ENCODE data around the gene FEM1A.
"Not testable (repeated sequence)": the region's sequence is repeated elsewhere in the genome, so short reads cannot be mapped to it uniquely, and the experiment has no call there.

The FEM1A gene, protein sequence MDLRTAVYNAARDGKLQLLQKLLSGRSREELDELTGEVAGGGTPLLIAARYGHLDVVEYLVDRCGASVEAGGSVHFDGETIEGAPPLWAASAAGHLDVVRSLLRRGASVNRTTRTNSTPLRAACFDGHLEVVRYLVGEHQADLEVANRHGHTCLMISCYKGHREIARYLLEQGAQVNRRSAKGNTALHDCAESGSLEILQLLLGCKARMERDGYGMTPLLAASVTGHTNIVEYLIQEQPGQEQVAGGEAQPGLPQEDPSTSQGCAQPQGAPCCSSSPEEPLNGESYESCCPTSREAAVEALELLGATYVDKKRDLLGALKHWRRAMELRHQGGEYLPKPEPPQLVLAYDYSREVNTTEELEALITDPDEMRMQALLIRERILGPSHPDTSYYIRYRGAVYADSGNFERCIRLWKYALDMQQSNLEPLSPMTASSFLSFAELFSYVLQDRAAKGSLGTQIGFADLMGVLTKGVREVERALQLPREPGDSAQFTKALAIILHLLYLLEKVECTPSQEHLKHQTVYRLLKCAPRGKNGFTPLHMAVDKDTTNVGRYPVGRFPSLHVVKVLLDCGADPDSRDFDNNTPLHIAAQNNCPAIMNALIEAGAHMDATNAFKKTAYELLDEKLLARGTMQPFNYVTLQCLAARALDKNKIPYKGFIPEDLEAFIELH

DNA sequence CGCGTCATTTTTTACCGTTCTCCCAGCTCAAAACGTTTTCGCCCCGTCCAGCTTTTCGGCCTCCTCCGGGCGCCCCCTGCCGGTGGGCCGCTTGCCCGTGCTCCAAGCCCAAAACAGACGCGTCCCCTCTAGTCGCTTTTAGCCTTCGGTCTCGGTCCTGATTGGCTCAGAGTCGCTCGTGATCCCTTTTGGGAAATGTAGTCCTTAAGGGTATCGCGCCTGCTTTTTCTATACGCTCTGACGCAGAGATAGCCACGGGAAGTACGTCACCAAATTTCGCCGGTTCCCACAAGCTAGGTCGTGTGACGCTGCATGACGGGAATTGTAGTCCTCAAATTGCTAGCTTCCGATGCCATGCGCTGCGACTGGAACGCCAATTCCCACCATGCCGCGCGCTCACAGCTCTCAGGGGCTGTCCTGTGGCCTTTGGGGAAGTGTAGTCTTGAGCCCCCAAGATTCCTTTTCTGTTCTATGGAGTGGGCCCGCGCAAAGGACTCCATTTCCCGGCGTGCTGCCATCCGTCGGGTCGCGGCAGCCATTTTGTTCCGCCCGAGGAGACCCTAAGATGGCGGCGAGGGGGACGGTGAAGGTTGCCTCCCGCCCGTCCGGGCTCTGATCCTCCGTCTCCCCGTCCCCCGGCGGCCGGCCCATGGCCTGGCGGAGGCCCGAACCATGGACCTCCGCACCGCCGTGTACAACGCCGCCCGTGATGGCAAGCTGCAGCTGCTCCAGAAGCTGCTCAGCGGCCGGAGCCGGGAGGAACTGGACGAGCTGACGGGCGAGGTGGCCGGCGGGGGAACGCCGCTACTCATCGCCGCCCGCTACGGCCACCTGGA, at the start of gene FEM1A:
FEM1A (plus strand) TSS at position 552 of the 836 bp plus-strand sequence; CDS start at position 673, 121 bp downstream.
- peak; percentile 100 for DNase-seq

DNA sequence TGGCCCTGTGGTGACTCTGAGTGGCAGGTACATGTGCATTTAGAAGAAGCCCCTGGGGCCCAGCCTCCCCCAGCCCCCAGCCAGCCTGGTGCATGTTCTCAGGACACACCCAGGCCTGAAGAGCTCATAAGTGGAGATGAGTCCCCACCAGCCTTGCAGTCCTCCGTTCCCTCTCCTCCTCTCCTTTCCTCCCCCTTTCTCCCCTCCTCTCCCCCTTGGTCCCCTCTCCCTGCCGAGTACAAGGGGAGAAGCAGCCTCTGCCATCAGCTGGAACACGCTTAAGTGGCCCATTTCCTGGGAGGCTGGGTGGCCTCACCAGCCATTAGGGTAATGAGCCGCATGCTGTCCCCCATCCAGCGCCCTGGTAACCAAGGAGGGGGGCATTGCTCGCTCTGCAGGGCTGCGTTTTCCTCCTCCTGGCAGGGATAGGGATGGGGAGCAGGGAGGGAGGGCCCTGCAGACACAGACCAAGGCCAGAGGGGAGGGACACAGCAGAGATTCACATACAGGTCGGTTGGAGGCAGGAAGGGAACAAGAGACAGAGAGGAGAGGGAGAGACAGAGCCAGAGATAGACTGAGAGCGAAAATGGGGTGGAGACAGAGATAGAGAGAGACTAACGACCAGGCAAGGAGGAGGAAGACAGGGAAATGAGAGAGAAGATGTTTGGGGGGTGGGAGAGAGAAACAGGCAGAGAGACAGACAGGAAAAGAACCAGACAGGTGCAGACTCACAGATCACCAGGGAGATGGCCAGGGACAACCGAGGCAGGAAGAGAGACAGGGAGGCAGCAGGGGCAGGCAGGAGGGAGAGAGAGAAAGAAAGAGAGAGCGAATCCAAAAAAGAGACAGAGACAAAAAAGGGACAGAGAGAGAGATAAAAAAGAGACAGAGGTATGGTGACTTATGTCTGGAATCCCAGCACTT, 48.5 kb upstream of the FEM1A start:
- no peak for DNase-seq

DNA sequence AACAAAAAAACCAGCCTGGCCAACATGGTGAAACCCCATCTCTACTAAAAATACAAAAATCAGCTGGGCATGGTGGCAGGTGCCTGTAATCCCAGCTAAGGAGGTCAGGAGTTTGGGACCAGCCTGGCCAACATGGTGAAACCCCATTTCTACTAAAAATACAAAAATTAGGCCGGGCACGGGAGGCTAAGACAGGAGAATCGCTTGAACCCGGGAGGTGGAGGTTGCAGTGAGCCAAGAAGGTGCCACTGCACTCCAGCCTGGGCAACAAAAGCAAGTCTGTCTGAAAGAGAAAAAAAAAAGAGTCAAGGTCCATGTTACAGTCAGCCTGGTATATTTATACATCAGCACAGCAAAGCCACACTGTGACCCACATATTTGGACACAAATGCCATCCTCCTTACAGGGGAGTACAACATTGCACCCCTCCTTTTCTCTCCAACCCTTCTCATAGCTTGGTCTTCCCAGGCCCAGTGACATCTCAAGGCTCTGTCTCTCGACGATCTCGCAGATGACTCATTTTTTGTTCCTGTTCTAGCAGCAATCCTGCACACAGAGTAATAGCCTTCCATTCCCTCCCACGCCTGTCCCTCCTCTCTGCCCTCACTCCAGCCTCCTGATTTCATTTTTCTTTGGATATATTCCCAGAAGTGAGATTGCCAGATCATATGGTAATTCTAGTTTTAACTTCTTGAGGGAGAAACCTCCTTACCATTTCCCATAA, 46.9 kb upstream of the FEM1A start:
- DNase-seq = no peak

DNA sequence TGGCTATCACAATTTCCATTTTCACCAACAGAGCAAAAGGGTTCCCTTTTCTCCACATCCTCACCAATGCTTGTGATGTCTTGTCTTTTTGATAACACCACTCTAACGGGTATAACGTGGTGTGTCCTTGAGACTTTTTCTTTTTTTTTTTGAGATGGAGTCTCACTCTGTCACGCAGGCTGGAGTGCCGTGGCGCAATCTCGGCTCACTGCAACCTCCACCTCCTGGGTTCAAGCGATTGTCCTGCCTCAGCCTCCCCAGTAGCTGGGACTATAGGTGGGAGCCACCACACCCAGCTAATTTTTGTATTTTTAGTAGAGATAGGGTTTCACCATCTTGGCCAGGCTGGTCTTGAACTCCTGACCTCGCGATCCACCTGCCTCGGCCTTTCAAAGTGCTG, 46.4 kb upstream of the FEM1A start:
- DNase-seq = not testable (repeated sequence)

DNA sequence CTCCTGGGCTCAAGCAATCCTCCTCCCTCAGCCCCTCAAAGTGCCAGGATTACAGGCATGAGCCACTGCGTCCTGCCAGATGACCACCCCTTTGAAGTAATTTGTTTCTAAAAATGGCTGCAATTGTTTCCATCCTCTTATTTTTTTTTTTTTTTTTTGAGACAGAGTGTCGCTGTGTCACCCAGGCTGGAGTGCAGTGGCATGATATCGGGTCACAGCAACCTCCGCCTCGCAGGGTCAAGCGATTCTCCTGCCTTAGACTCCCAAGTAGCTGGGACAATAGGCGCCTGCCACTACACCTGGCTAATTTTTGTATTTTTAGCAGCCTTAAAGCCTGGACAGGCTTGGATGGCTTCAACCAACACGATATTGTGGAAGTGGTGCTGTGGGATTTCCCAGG, 45.5 kb upstream of the FEM1A start:
- no peak for DNase-seq

DNA sequence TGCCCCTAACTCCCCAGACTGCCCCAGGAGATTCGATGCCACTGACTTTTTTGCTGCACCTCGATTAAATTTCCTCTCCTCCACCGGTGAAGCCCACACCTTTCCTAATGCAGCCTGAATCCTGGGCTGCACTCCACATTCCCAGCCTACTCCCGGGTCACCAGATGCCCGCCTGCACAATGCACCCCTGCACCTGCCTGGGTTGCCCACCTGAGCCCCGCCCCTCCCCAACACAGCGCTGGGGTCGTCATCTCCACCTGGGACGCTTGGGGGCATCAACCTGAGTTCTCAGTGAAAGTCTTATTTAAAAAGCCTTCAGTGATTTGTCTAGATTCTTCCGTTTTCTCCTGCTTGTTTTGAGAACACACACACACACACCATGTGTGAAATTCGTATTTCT, 43.3 kb upstream of the FEM1A start:
- no peak for DNase-seq

DNA sequence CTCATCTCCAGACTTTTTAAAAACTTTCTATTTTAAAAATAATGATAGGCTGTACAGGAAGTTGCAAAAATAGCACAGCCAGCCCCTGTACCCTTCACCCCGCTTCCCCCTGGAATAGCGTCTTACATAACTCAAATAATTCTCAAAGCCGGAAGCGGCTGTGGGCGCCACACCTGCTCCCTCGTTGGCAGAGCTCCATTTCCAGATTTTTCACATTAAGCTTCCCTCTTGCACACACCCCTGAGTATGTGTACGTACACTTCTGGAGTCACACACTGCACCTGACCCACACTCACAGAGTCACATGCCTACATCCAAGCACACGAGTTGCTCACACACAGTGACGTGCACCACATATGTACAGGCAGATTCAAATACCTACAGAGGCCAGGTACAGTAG, 42.9 kb upstream of the FEM1A start:
- no peak for DNase-seq

DNA sequence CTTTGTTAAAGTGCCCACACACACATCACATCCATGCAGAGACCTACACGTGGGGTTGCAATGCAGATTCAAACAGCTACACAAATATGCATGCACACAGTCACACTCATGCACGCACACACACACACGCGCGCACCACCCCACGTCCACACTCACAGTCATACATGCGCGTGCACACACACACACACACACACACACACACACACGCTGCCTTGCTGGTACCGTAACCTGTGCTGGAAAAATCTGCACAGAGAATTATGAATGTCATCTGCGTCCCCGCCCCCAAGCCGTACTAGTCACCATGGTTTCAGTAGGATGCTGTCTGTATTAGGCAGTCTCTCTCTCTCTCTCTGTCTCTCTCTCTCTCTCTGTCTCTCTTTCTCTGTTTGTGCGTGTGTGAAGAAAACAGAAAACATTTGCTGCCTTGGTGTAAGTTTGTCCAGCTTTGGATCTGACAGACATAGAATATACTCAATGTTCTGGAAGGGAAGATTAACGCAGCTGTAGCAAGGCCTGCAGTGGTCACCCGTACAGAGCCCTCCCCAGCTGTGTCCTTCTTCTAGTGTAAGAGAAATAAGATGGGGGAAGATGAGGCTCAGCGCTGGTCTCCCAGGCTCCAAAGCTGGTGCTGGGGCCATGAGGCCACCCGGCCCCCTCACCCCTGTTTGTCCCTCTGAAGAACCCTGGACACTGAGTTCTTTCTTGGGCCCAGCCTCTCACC, 41.5 kb upstream of the FEM1A start:
- DNase-seq = no peak

DNA sequence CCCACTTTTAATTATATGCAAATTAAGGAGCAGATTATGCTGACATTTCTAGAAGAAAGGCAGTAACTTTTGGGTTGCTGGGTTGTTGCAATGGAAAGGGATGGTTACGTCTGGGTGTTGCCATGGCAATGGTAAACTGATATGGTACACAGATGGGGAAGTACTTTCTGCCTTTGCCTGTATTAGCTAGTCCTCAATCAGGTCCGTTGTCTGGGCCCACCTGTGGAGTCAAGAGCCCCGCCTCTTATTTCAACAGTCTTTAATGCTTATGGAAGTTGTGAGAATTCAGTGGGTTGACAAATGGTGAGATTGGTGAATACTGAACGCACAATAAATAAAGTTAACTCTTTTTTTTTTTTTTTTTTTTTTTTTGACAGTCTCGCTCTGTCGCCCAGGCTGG, 37.3 kb upstream of the FEM1A start:
- DNase-seq = no peak

DNA sequence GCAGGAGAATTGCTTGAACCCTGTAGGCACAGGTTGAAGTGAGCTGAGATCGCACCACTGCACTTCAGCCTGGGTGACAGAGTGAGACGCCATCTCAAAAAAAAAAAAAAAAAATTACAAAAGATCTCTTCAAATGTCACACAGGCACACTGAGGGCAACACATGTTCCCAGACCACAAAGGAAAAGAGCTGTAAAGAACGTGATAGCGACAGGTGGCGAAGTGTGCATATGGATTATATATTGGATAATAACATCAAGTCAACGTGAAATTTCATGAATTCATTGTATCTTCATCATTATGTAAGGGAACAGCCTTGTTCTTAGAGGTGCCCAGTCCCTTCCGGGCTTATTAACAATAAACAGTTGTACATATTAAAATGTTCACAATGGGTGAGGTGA, 36.1 kb upstream of the FEM1A start:
- no peak for DNase-seq

DNA sequence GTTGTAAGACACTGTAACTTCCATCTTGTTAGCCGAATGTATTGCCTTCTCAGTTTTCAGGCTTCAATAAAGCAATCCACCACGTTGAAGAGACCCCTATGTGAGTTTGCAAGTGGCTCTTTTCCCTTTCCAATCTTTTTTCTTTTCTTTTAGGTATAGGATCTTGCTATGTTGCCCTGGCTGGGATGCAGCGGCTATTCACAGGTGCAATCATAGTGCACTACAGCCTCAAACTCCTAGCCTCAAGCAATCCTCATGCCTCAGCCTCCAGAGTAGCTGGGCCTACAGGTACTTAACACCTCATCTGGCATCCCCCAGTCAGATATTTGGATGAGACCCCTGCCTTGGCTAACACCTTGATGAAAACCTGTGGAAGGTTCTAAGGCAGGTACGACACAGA, 33.5 kb upstream of the FEM1A start:
- DNase-seq = no peak

DNA sequence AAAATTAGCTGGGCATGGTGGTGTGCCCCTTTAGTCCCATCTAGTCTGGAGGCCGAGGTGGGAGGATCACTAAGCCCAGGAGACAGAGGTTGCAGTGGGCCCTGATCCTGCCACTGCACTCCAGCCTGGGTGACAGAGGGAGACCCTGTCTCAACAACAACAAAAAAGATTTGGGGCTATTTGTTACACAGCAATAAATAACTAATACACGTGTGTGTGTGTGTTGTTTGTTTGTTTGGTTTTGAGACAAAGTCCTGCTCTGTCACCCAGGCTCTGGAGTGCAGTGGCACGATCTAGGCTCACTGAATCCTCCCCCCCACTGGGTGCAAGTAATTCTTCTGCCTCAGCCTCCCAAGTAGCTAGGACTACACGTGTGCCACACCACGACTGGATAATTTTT, 32.9 kb upstream of the FEM1A start:
- DNase-seq = no peak

DNA sequence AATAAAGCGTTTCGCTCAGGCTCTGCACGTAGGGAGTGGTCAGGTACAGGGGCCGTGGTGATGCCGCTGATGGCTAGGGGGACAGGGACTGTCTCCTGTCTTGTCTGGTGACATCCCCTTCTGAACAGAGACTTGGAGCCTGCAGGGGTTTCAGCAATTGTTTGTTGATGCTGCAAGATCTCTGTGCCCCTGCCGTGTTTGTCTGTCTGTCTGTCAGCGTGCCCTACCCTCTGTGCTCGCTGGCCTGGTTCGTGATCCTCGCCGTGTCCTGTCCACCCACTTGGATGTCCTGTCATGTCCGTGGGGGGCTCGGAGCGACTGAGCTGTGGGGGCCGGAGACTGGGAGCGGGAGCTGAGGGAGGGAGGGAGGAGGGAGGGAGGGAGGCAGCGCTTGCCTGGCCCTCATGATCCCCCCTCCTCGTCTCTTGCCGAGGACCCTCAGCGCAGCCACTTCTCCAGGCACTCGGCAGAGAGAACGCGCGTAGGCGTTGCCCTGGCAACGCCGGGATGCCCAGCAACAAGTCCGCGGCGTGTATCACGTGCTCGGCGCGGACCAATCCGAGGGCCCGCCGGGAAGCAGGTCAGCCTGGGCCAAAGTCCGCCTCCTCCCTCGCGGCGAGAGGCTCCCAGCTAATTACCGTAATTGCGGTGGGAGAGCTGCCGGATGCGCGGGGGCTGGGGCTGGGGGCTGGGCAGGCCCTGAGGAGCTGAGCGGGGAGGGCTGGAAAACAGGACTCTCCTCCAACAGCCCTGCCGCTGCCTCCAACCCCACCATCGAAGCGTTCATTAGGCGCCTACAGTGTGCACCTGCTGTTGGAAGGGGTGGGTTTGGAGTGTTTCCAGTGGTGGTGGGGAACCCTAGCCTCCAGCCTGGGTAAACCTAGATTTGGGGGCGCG, 31.9 kb upstream of the FEM1A start:
- DNase-seq = peak; percentile 46

DNA sequence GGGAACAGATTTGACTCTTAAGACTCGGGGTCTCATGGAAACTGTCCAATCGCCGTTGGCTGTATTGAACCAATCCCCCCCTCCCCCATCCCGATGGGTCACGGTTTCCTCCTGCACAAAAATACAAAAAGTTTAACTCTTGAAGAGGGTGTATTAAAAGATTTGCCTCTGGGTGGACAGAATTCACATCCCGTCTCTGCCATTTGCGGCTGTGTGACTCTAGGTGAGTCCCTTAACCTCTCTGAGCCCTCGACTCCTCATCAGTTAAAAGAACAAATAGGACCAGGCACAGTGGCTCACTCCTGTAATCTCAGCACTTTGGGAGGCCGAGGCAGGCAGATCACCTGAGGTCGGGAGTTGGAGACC, 31.3 kb upstream of the FEM1A start:
- DNase-seq = no peak

DNA sequence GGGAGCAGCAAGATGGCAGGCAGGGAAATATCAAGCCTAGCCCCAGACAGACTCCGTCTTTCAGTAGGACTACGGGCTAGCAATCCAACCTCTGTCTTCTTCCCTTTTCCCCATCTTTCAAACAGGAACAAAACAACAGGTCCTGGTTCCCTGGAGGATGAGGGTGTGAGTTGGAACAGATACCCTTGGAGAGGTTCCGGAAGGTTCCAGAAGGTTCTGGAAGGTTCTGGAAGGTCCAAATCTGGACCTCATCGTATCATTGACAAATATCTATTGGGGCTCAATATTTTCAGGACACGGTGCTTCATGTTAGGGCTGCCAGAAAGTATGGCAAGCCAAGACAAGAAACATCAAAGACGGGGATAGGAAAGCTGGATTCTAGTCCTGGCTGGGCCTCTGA, 28.5 kb upstream of the FEM1A start:
- no peak for DNase-seq

DNA sequence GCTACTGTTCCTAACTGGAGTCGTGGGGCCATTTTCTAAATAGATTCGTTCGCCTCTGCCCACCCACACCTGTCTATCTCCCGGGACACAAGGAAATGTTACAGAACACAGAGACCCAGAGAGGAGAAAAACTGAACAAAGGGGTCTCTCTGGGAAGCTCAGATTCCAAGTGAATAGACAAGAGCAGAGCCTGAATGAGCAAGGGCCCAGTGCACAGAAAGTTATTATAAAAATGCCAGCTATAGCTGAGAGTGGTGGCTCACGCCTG, 27.2 kb upstream of the FEM1A start:
- DNase-seq = no peak

DNA sequence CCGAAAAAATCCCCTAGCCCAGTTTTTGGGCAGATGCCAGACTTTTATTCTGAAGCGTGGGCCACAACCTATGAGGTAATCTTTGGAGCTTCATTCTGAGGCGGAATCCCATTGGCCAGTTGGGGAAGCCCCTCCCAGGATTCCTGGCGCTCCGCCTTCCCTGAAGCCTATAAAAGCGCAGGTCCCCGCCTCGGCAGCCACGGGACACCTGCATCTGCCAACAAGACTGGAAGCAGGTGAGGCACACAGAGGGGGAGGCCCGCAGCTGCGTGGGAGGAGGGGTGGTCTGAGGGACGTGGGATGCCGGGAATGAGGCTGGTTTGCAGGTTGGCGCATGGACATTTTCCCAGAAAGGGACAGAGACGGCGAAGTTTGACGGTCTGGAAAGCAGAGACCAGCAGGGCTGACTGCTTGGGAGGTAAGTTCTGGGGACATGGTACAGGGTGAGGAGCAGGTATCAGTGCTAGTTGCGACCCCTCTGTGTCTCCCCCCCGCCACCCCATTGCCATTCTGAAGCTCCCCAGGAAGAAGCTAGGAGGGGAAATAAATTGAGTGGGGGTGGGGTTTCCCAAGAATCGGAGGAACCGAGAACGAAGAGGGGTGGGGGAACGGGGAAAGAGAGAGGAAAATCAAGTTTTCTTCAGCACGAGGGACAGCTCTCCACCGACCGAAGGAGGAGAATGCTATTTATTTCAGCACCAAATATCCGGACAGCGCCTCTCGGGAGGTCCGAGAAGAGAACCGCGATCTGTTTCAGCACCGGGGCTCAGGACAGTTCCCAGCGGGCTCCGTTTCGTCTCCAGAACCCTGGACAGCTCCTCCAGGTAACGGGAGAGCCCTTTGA, 22.4 kb upstream of the FEM1A start:
- no peak for DNase-seq

DNA sequence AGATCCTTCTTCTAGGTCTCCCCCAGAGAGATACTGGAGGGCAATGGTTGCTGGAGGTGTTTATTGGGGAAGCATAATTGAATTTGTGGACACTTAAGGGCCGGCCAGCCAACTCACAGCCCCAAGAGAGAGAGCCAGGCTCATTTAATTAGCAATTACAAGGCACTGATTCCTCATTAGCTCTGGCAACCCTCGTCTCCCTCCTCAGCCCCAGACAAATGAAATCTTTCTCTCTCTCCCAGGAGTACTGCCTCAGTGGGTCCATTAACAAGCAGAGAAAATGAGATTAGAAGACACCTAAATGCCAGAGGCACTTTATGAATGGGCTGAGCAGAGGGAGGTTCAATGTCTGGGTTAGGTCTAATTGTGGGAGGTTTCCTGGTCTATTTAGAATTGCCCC, 19.0 kb upstream of the FEM1A start:
- no peak for DNase-seq

DNA sequence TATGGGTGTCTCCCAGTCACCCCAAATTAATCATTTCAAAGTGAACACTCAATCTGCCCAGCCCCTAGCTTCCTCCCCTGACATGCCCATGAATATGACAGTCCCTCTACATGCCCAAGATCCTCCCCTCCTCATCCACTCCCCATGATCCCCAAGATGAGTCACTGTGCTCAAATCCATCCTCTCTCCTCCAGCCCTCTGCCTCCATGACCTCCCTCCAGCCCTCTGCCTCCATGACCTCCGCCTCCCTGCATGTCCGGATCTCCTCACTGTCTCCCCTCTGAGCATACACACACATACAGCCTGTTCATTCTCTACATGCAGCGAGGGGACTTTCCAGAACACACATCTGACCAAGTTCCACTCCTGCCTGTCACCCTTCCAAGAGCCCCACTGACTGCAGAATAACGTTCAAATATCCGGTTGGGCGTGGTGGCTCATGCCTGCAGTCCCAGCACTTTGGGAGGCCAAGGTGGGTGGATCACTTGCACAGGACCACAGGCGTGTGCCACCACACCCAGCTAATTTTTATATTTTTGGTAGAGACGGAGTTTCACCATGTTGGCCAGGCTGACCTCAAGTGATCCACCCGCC, 18.4 kb upstream of the FEM1A start:
- DNase-seq = no peak

All from NK-92 treated with Interleukin-12 subunit alpha and Interleukin-12 subunit beta, amount 100 ng/mL, for 24 hours (cell line).